ENCODE data around the gene SEBOX. TPM values are rescaled to one million over a fixed set of nuclear protein-coding genes. Genes with fewer than 3 reads are reported as not detected.

SEBOX gene
- total RNA-seq, 4 donors from 2014 or later: not detected

DNA sequence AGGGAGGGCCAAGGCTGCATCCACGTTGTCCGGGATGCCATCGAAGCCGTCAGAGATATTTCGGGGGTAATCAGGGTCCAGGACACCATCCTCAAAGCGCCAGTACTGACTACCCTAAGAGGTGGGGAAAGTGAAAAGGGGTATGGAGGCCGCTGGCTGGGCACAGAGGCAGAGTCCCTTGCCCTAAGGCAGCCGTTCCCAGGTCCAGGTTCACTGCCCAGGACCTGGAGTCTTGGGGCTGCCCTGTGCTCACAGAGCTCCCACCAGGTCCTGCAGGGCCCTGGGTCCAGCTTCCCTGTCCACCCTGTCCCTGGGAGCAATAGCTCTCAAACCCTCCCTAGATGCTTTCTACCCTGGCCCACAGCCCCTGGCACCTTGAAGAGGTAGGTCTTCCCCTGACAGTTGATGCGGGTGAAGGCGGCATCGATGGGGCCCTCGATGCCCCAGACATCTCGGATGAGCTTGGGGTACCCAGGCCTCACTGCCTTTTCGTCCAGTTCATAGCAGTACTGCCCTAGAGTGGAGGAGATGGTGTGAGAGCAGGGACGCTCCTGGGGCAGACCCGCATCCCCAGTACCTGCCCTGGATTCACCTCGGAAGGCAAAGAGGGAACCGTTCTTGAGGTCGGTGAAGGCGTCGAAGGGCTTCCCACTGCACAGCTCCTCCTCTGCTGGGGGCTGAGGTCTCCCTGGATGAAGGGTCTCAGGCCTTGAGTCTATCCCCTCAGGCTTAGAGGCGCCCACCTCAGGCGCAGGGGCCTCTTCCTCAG, 4.1 kb upstream of the SEBOX start:
- Histone ChIP-seq H3K4me3 (replicated peaks in 1 of 3) (no peak overlapping the region), H3K27me3 (no peaks in the 10 kb centered on the region), H3K27ac (no peak overlapping the region), H3K36me3 (no peaks in the 10 kb centered on the region), H3K9me3 (no peaks in the 10 kb centered on the region), H3K4me1 (peaks cover 15 to 25% of the 10 kb centered on the region in 2 donors)
- no peak for DNase-seq
- TF ChIP-seq POLR2A (IDR thresholded peaks at IDR 0.05): no peak
- TF ChIP-seq, protein P1, sequence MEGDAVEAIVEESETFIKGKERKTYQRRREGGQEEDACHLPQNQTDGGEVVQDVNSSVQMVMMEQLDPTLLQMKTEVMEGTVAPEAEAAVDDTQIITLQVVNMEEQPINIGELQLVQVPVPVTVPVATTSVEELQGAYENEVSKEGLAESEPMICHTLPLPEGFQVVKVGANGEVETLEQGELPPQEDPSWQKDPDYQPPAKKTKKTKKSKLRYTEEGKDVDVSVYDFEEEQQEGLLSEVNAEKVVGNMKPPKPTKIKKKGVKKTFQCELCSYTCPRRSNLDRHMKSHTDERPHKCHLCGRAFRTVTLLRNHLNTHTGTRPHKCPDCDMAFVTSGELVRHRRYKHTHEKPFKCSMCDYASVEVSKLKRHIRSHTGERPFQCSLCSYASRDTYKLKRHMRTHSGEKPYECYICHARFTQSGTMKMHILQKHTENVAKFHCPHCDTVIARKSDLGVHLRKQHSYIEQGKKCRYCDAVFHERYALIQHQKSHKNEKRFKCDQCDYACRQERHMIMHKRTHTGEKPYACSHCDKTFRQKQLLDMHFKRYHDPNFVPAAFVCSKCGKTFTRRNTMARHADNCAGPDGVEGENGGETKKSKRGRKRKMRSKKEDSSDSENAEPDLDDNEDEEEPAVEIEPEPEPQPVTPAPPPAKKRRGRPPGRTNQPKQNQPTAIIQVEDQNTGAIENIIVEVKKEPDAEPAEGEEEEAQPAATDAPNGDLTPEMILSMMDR (IDR thresholded peaks at IDR 0.05): no peak
- intact Hi-C loops (cut with DNase I): no loop called here
- 90 to 91% methylated on average over 17 of the region's 23 CpGs for WGBS, 2 donors

DNA sequence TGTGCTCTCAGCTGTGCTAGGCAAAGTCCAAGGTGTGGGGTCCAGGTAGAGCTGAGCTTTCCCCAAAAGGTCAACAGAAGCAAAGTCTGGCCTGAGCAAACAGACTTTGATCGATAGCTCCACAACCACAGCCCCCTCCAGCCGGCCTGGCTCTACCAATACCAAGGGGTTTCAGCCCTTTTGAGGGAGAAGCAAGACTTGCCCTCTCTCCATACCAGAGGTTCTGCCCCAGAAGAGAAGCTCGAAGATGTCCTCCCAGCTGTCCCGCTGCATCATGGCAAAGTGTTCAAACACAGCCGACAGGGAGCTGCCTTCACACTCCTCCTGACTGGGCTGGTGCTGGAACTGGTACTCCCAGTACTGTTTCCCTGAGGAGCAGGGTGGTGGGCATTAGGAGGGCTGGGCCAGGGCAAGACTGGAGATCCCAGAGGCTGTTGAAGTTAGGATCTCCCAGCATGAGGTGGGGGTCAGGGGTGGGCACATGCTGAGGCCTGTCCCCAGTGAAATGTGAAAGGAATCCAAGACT, 3.4 kb upstream of the SEBOX start:
- Histone ChIP-seq H3K4me1 (peaks cover 15 to 25% of the 10 kb centered on the region in 2 donors), H3K27me3 (no peaks in the 10 kb centered on the region), H3K9me3 (no peaks in the 10 kb centered on the region), H3K4me3 (replicated peaks in 1 of 3) (no peak overlapping the region), H3K27ac (no peak overlapping the region), H3K36me3 (peaks cover 0 to 2% of the 10 kb centered on the region in 2 donors)
- TF ChIP-seq POLR2A (IDR thresholded peaks at IDR 0.05): no peak
- TF ChIP-seq, protein P1 (IDR thresholded peaks at IDR 0.05): no peak
- DNase-seq: no peak
- WGBS, 2 donors: 80 to 81% methylated on average over 5 of the region's 5 CpGs
- intact Hi-C loops (cut with DNase I): no loop called here

DNA sequence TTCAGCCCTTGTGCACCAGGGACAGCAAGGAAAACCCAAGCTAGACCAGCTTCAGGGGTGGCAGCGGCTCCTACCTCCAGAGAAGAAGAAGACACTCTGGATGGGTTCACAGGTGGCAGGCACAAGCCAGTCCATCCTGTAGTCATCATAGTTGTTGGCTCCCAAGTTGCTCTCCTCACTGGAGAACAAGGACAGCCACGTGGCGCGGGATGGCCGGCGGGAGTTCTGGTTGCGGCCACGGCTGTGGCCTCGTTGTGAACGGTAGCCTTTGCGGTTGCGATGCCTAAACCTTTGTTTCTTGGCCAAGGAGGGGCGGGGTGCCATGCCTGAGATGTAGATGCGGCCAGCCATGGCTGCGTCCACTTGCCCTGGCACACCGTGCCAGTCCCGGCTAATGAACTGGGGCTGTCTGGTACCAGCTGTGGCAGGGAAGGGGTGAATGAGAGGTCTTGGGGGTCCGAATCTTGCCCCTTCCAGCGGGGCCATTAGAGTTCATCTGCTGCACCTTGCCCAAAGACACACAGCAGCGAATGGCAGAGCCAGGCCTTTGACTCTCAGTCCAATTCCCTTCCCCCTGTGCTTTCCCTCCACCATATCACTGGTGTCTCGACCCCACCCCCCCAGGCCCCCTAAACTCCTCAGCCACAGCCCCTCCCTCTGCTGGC, 2.8 kb upstream of the SEBOX start:
- Histone ChIP-seq H3K27me3 (no peaks in the 10 kb centered on the region), H3K4me1 (peaks cover 12 to 22% of the 10 kb centered on the region in 2 donors), H3K4me3 (replicated peaks in 1 of 3) (no peak overlapping the region), H3K27ac (no peak overlapping the region), H3K9me3 (no peaks in the 10 kb centered on the region), H3K36me3 (peaks cover 6 to 8% of the 10 kb centered on the region in 2 donors)
- no peak for DNase-seq
- intact Hi-C loops (cut with DNase I): no loop called here
- WGBS, 2 donors: 88 to 93% methylated on average over 17 to 20 of the region's 21 CpGs
- TF ChIP-seq, protein P1 (IDR thresholded peaks at IDR 0.05): no peak
- no peak for TF ChIP-seq POLR2A (IDR thresholded peaks at IDR 0.05)

DNA sequence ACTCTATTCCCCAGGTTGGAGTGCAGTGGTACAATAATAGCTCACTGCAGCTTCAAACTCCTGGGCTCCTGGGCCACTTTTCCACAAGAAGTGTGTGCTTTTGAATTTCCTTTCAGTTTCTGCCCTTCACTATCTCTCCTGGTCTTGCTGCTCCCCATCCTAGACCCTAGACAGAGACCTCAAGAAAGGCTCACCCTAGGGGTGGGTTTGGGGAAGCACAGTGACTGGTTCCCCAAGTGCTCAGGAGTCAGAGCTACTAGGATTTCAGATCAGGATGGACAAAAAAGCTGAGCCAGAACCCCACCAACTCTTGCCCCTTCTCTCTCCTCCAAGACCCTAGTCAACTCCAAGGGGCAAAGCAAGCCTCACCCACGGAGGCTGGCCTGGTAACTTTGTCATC, 1.6 kb upstream of the SEBOX start:
- TF ChIP-seq, protein P1 (IDR thresholded peaks at IDR 0.05): no peak
- no peak for TF ChIP-seq POLR2A (IDR thresholded peaks at IDR 0.05)

DNA sequence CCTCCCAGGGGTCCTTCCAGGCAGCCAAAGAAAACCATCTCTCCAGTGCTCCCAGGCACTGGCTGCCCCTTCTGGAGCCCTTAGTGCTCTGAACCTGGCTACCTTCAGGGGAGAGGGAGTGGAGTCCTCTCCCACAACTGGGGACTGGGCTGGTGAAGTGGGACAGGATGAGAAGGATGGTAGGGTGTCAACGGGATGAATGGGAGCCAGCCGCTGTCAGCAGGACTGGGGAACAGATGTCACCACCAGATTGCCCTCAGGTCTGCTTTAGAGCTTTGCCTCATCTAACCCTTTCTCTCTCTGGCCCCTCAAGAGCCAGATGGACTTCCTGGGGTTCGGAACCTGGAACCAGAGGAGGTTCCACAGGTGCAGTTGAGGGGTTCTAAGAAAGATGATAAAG, 488 bp upstream of the SEBOX start:
- intact Hi-C loops (cut with DNase I): no loop called here
- Histone ChIP-seq H3K27me3 (no peaks in the 10 kb centered on the region), H3K9me3 (no peaks in the 10 kb centered on the region), H3K4me3 (replicated peaks in 1 of 3) (no peak overlapping the region), H3K36me3 (peaks cover 21 to 28% of the 10 kb centered on the region in 2 donors), H3K4me1 (no peaks in the 10 kb centered on the region), H3K27ac (no peak overlapping the region)
- WGBS, 2 donors: 90 to 95% methylated on average over 3 of the region's 3 CpGs
- no peak for DNase-seq
- no peak for TF ChIP-seq POLR2A (IDR thresholded peaks at IDR 0.05)
- TF ChIP-seq, protein P1 (IDR thresholded peaks at IDR 0.05): no peak

More for the DNA sequence above, 1.6 kb upstream of the SEBOX start:
- intact Hi-C loops (cut with DNase I): no loop called here
- Histone ChIP-seq H3K9me3 (no peaks in the 10 kb centered on the region), H3K4me3 (replicated peaks in 1 of 3) (no peak overlapping the region), H3K36me3 (peaks cover 10 to 16% of the 10 kb centered on the region in 2 donors), H3K27ac (no peak overlapping the region), H3K27me3 (no peaks in the 10 kb centered on the region), H3K4me1 (peaks cover 2 to 10% of the 10 kb centered on the region in 2 donors)
- DNase-seq: no peak
- WGBS, 2 donors: 40% methylated on average over 1 of the region's 1 CpG; no CpG with 5 or more reads in 1 of the 2 donors

Measured in thyroid gland (tissue), 4 donors.